CD4-positive, alpha-beta T cell (primary cell): ENCODE measurements around the gene ACVR1. TPM values are rescaled to one million over a fixed set of nuclear protein-coding genes. Genes with fewer than 3 reads are reported as not detected.
A peak's percentile ranks its signal among the peaks of the same experiment; 100 is the strongest.

ENCODE experiments used
- ATAC-seq: fragments of 200-7000 bp; cut with Tn5 transposase; one replicate; pipeline ENCODE4 v1.10.0; 2022; ENCODE audit warnings: mild to moderate bottlenecking; ENCODE audit not compliant: poor library complexity
- CTCF ChIA-PET: fragments of 350-600 bp; sonication (Branson Sonifier 250); formaldehyde crosslinking; loops from one replicate; lab custom pipeline; 2021; ENCODE audit warnings: antibody characterized with exemption, inconsistent platforms; lab: Charles Lee
- POLR2A ChIA-PET: fragments of 350-600 bp; sonication (Branson Sonifier 250); formaldehyde crosslinking; loops from one replicate; lab custom pipeline; 2021; ENCODE audit warnings: antibody characterized with exemption, inconsistent platforms; lab: Charles Lee
- DNase-seq, 14 experiments: peaks; one replicate each; pipeline ENCODE4 v3.0.0-alpha.2; 2013 to 2020; ENCODE audit warnings: mixed read lengths in 2 of 14
- H3K27ac ChIP-seq, 2 donors: one replicate each; pipeline versions ENCODE4 v1.5.1 to v1.7.0; 2013; ENCODE audit warnings: low read length in 2 of 2, low read depth in 1 of 2, mild to moderate bottlenecking in 1 of 2
- H3K27me3 ChIP-seq, 2 experiments: 1 replicate in 1 of 2; 2 replicates in 1 of 2; pipeline versions ENCODE4 v1.6.1 to v1.7.0; 2013; ENCODE audit warnings: low read length in 2 of 2, control low read depth in 1 of 2, mild to moderate bottlenecking in 1 of 2, moderate library complexity in 1 of 2; ENCODE audit not compliant: insufficient read depth in 2 of 2, control insufficient read depth in 1 of 2
- H3K36me3 ChIP-seq: one replicate; pipeline ENCODE4 v1.6.1; 2013; ENCODE audit warnings: low read length, control low read depth; ENCODE audit not compliant: insufficient read depth
- H3K4me1 ChIP-seq: one replicate; pipeline ENCODE4 v1.6.1; 2013; ENCODE audit warnings: low read length, control low read depth; ENCODE audit not compliant: insufficient read depth
- H3K4me3 ChIP-seq: one replicate; pipeline ENCODE4 v1.5.1; 2013; ENCODE audit warnings: mild to moderate bottlenecking, low read length, moderate library complexity
- H3K9me3 ChIP-seq, 2 experiments: 1 replicate in 1 of 2; 2 replicates in 1 of 2; pipeline versions ENCODE4 v1.6.1 to v1.7.0; 2013; ENCODE audit warnings: low read length in 2 of 2, mild to moderate bottlenecking in 2 of 2, control low read depth in 1 of 2, moderate library complexity in 1 of 2; ENCODE audit not compliant: control insufficient read depth in 1 of 2, insufficient read depth in 1 of 2
- H3K27ac Mint-ChIP-seq: one replicate; pipeline ENCODE4 v1.8.0; 2020; ENCODE audit warnings: mixed read lengths
- H3K27me3 Mint-ChIP-seq: one replicate; pipeline ENCODE4 v1.8.0; 2021; ENCODE audit warnings: mixed read lengths
- H3K36me3 Mint-ChIP-seq: one replicate; pipeline ENCODE4 v1.8.0; 2021; ENCODE audit warnings: low read depth, mixed read lengths
- H3K4me1 Mint-ChIP-seq: one replicate; pipeline ENCODE4 v1.8.0; 2021; ENCODE audit warnings: low read depth, mixed read lengths
- H3K4me3 Mint-ChIP-seq: one replicate; pipeline ENCODE4 v1.8.0; 2020; ENCODE audit warnings: mild to moderate bottlenecking, mixed read lengths
- H3K9me3 Mint-ChIP-seq: one replicate; pipeline ENCODE4 v1.8.0; 2020; ENCODE audit warnings: mixed read lengths
- CTCF ChIP-seq: fragments of 200-600 bp; IDR thresholded peaks from one replicate; pipeline ENCODE4 v1.8.0; 2022; ENCODE audit warnings: antibody characterized with exemption, mild to moderate bottlenecking
- intact Hi-C, 2 experiments: fragments of 100-400 bp; cut with DNase I in 1 of 2; cut with micrococcal nuclease in 1 of 2; formaldehyde crosslinking; loops; one replicate each; pipeline versions ENCODE4 v1.15.1 to v1.9.0; 2023 to 2025; cut with DNase I, micrococcal nuclease
- total RNA-seq, 174 experiments: library from RNA in 2 of 174; stranded (reverse) in 2 of 174; gene quantifications; one replicate each; pipeline ENCODE4 v1.2.3 and lab custom pipeline; 2021 to 2026

The ACVR1 gene
- total RNA-seq, 2 experiments from 2014 or later: 14.3 to 16.7 TPM

- POLR2A ChIA-PET: interaction anchor here (0.7 kb wide), 1 partner anchor 12 kb away, joined by 4 read pairs; no protein-coding TSS in a partner anchor
- no peak for ATAC-seq
- H3K4me3 ChIP-seq: no peak overlapping the region
- TF ChIP-seq CTCF: no peak
- H3K9me3 Mint-ChIP-seq: no peaks in the 10 kb centered on the region
- peak overlapping the region; percentile 41 for H3K27ac Mint-ChIP-seq
- H3K36me3 ChIP-seq: no peaks in the 10 kb centered on the region
- H3K27me3 ChIP-seq: no peaks in the 10 kb centered on the region
- no peaks in the 10 kb centered on the region for H3K27me3 Mint-ChIP-seq
- no peak for DNase-seq
- H3K4me3 Mint-ChIP-seq: no peak overlapping the region
- H3K36me3 Mint-ChIP-seq: peaks cover 26% of the 10 kb centered on the region
- intact Hi-C loops: no loop called here
- peaks cover 65% of the 10 kb centered on the region for H3K4me1 Mint-ChIP-seq
- CTCF ChIA-PET: no interaction called here
- H3K9me3 ChIP-seq: no peaks in the 10 kb centered on the region
- H3K4me1 ChIP-seq: peaks cover 7% of the 10 kb centered on the region
- no peak overlapping the region for H3K27ac ChIP-seq
Observed at GRCh38 chr2:157836531-157836930, 39.6 kb downstream of the ACVR1 start.

DNA sequence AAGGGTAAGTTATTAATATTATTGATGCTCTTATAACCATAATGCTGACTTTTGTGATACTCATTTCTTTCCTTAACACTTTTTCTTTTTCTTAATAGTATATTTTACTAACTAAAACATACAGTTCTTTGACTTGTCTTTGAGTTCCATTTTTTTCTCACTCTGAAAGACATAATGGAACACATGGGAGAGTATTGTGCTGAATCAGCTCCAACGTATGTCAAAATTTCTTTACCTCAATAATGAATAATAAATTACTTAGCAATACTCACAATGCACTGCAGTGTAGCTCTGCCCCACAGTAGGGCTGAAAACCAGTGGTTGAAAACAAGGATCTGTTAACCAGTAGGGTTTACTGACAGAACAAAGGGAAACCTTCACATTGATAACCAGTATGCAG, 40.7 kb downstream of the ACVR1 start:
- Mint-ChIP-seq H3K9me3 (no peaks in the 10 kb centered on the region), H3K27me3 (no peaks in the 10 kb centered on the region), H3K4me3 (no peak overlapping the region), H3K4me1 (peaks cover 71% of the 10 kb centered on the region), H3K27ac (no peak overlapping the region), H3K36me3 (peaks cover 21% of the 10 kb centered on the region)
- H3K9me3 ChIP-seq: no peaks in the 10 kb centered on the region
- POLR2A ChIA-PET: no interaction called here
- H3K36me3 ChIP-seq: no peaks in the 10 kb centered on the region
- intact Hi-C loops: no loop called here
- no peak overlapping the region for H3K4me3 ChIP-seq
- no peaks in the 10 kb centered on the region for H3K27me3 ChIP-seq
- no peak for TF ChIP-seq CTCF
- CTCF ChIA-PET: no interaction called here
- DNase-seq (no peak), ATAC-seq (no peak)
- H3K4me1 ChIP-seq: peaks cover 7% of the 10 kb centered on the region
- H3K27ac ChIP-seq: no peak overlapping the region

DNA sequence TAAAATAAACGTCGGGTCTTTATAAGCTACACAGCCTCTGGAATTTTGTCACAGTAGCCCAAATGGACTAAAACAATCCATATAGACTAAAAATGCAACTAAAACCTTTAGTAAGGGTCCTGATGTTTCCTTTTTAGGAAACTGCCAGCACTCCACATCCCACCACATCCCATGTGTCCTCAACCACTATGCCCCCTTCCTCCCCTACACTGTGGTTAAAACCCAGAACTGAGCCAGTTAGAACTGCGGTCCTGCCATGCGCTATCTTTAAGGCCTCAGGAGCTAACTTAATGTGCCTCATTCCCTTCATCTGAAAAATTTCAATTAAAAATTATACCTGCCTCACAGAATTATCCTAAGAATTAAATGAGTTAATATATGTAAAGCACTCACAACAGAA, 41.1 kb downstream of the ACVR1 start:
- intact Hi-C loops: no loop called here
- ChIA-PET POLR2A (no interaction called here), CTCF (no interaction called here)
- H3K27me3 Mint-ChIP-seq: no peaks in the 10 kb centered on the region
- H3K36me3 ChIP-seq: no peaks in the 10 kb centered on the region
- H3K9me3 Mint-ChIP-seq: no peaks in the 10 kb centered on the region
- no peaks in the 10 kb centered on the region for H3K27me3 ChIP-seq
- no peak overlapping the region for H3K27ac ChIP-seq
- H3K4me3 ChIP-seq: no peak overlapping the region
- no peak for ATAC-seq
- H3K27ac Mint-ChIP-seq: no peak overlapping the region
- peaks cover 67% of the 10 kb centered on the region for H3K4me1 Mint-ChIP-seq
- DNase-seq: no peak
- no peak for TF ChIP-seq CTCF
- H3K9me3 ChIP-seq: no peaks in the 10 kb centered on the region
- H3K4me3 Mint-ChIP-seq: no peak overlapping the region
- H3K4me1 ChIP-seq: peaks cover 7% of the 10 kb centered on the region
- peaks cover 17% of the 10 kb centered on the region for H3K36me3 Mint-ChIP-seq
